ENCODE measurements around the gene MGRN1. TPM values are rescaled to one million over a fixed set of nuclear protein-coding genes. Genes with fewer than 3 reads are reported as not detected.
A peak's percentile ranks its signal among the peaks of the same experiment; 100 is the strongest.

MGRN1 gene
- total and polyA plus RNA-seq, 2 of the 13 experiments (the other 11 are each of a cell fraction or from before 2014, with no cell fraction given) = 11.9 to 12.6 TPM

GRCh38 chr16:4648917-4649316 is 24.3 kb downstream of the MGRN1 start:
- Histone ChIP-seq H3K27ac (ENCODE audit: extremely low read length, insufficient read depth, low read length) (no peak overlapping the region), H4K20me1 (ENCODE audit: insufficient read depth, low read length) (no peaks in the 10 kb centered on the region), H3K9ac (ENCODE audit: insufficient read depth, low read depth, low read length) (no peak overlapping the region), H3K4me1 (ENCODE audit: insufficient read depth, low read length) (peaks cover 40% of the 10 kb centered on the region), H3K36me3 (replicated peaks in 1 of 2; ENCODE audit: control insufficient read depth in 1 of 2, insufficient read depth in 2 of 2, low read length in 2 of 2) (peaks cover 9 to 33% of the 10 kb centered on the region in 2 experiments; a peak in 4 of 5 replicates), H3K4me3 (replicated peaks in 1 of 3; ENCODE audit: insufficient read depth in 1 of 3, low read depth in 2 of 3, low read length in 3 of 3) (no peak overlapping the region), H3K9me3 (ENCODE audit: low read length) (no peaks in the 10 kb centered on the region), H2AFZ (ENCODE audit: low read length) (no peak overlapping the region), H3K4me2 (ENCODE audit: low read depth, low read length) (no peak overlapping the region), H3K79me2 (ENCODE audit: insufficient read depth, low read length) (peaks cover 43% of the 10 kb centered on the region), H3K27me3 (ENCODE audit: control insufficient read depth in 1 of 2, insufficient read depth in 2 of 2, low read length in 2 of 2) (no peaks in the 10 kb centered on the region)
- no peak for DNase-seq (ENCODE audit: low spot score)
- ChIA-PET POLR2A (interaction anchor here (2.5 kb wide), 1 partner anchor 32 kb away, joined by 9 read pairs; no protein-coding TSS in a partner anchor), CTCF (ENCODE audit: low intra/inter-chr PET ratio, low total read pairs) (no interaction called here)
- BruUV-seq (replicated peaks) = no TSS peak
- 95% methylated on average over 10 of the region's 13 CpGs for WGBS (ENCODE audit: low lambda C conversion rate)
- intact Hi-C loops (cut with micrococcal nuclease; ENCODE audit: unreplicated experiment) = no loop called here
- FAIRE-seq = no peak
- no peak for ATAC-seq
- TF ChIP-seq IRF2 (CRISPR knock-in tag; IDR thresholded peaks at IDR 0.05) (no peak), PHF20 (CRISPR knock-in tag; IDR thresholded peaks at IDR 0.05) (no peak), NBN (conservative IDR thresholded peaks at IDR 0.05) (no peak), ESRRA (CRISPR knock-in tag; IDR thresholded peaks at IDR 0.05; ENCODE audit: low read depth) (no peak), ZNF501 (CRISPR knock-in tag; IDR thresholded peaks at IDR 0.05) (no peak), CTCF (CRISPR knock-in tag; IDR thresholded peaks at IDR 0.05) (0 out of 2 replicates have a peak, but pooled peaks have one; percentile 5), NFRKB (IDR thresholded peaks at IDR 0.05) (no peak)
- TF ChIP-seq, protein P1, sequence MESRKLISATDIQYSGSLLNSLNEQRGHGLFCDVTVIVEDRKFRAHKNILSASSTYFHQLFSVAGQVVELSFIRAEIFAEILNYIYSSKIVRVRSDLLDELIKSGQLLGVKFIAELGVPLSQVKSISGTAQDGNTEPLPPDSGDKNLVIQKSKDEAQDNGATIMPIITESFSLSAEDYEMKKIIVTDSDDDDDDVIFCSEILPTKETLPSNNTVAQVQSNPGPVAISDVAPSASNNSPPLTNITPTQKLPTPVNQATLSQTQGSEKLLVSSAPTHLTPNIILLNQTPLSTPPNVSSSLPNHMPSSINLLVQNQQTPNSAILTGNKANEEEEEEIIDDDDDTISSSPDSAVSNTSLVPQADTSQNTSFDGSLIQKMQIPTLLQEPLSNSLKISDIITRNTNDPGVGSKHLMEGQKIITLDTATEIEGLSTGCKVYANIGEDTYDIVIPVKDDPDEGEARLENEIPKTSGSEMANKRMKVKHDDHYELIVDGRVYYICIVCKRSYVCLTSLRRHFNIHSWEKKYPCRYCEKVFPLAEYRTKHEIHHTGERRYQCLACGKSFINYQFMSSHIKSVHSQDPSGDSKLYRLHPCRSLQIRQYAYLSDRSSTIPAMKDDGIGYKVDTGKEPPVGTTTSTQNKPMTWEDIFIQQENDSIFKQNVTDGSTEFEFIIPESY (CRISPR knock-in tag; IDR thresholded peaks at IDR 0.05) = peak; percentile 97
- in situ Hi-C loops (cut with HindIII; ENCODE audit: extremely low pct_ligation_motif_present, low pct_unique_long_range_greater_than_20kb) = no loop called here

Data from HepG2 (cell line).